Skeletal muscle satellite cell (primary cell): Measurements from ENCODE around the gene KIAA0408.

Source experiments
- H3K27me3 ChIP-seq: 2 replicates; pipeline ENCODE4 v1.7.0; 2013; ENCODE audit warnings: low read length; ENCODE audit not compliant: control insufficient read depth, insufficient read depth
- H3K36me3 ChIP-seq: 2 replicates; pipeline ENCODE4 v1.7.0; 2013; ENCODE audit warnings: mild to moderate bottlenecking, control low read depth, low read length; ENCODE audit not compliant: insufficient read depth
- H3K4me1 ChIP-seq: 2 replicates; pipeline ENCODE4 v1.7.0; 2013; ENCODE audit warnings: low read length; ENCODE audit not compliant: control insufficient read depth, insufficient read depth
- H3K4me2 ChIP-seq: 2 replicates; pipeline ENCODE4 v1.7.0; 2013; ENCODE audit warnings: mild to moderate bottlenecking, low read length
- H3K4me3 ChIP-seq: 2 replicates; pipeline ENCODE4 v1.7.0; 2013; ENCODE audit warnings: low read length
- H3K9ac ChIP-seq: 2 replicates; pipeline ENCODE4 v1.7.0; 2013; ENCODE audit warnings: mild to moderate bottlenecking, low read depth, low read length, moderate library complexity
- H3K9me3 ChIP-seq: replicated peaks from 2 replicates; pipeline ENCODE4 v1.7.0; 2013; ENCODE audit warnings: mild to moderate bottlenecking, control low read depth, low read length

The KIAA0408 gene

GRCh38 chr6:127460465-127460864 is 1.3 kb upstream of the KIAA0408 start:
- Histone ChIP-seq H3K9me3 (no peaks in the 10 kb centered on the region), H3K9ac (no peak overlapping the region), H3K36me3 (no peaks in the 10 kb centered on the region), H3K4me2 (no peak overlapping the region), H3K27me3 (no peaks in the 10 kb centered on the region), H3K4me1 (peaks cover 70% of the 10 kb centered on the region), H3K4me3 (no peak overlapping the region)

GRCh38 chr6:127458817-127459216 is 372 bp downstream of the KIAA0408 start:
- H3K4me2 ChIP-seq, result peak overlapping the region; percentile 78
- H3K9me3 ChIP-seq, result no peaks in the 10 kb centered on the region
- H3K4me3 ChIP-seq, result peak overlapping the region; percentile 64
- H3K4me1 ChIP-seq, result peaks cover 54% of the 10 kb centered on the region
- H3K27me3 ChIP-seq, result no peaks in the 10 kb centered on the region
- peak overlapping the region; percentile 75 for H3K9ac ChIP-seq
- H3K36me3 ChIP-seq, result no peaks in the 10 kb centered on the region

GRCh38 chr6:127458222-127458621 is 967 bp downstream of the KIAA0408 start:
- Histone ChIP-seq H3K4me3 (peak overlapping the region; percentile 64), H3K4me1 (peaks cover 48% of the 10 kb centered on the region), H3K9me3 (no peaks in the 10 kb centered on the region), H3K9ac (peak overlapping the region; percentile 75), H3K36me3 (no peaks in the 10 kb centered on the region), H3K4me2 (peak overlapping the region; percentile 78), H3K27me3 (no peaks in the 10 kb centered on the region)

GRCh38 chr6:127457456-127458064 is 1.6 kb downstream of the KIAA0408 start:
- peaks cover 42% of the 10 kb centered on the region for H3K4me1 ChIP-seq
- H3K4me2 ChIP-seq, result peak overlapping the region; percentile 78
- H3K9ac ChIP-seq, result peak overlapping the region; percentile 15
- no peaks in the 10 kb centered on the region for H3K36me3 ChIP-seq
- peak overlapping the region; percentile 25 for H3K4me3 ChIP-seq
- H3K27me3 ChIP-seq, result no peaks in the 10 kb centered on the region
- H3K9me3 ChIP-seq, result no peaks in the 10 kb centered on the region

GRCh38 chr6:127456465-127456864 is 2.7 kb downstream of the KIAA0408 start:
- H3K9ac ChIP-seq, result no peak overlapping the region
- peak overlapping the region; percentile 78 for H3K4me2 ChIP-seq
- H3K27me3 ChIP-seq, result no peaks in the 10 kb centered on the region
- no peaks in the 10 kb centered on the region for H3K9me3 ChIP-seq
- H3K36me3 ChIP-seq, result no peaks in the 10 kb centered on the region
- H3K4me1 ChIP-seq, result peaks cover 35% of the 10 kb centered on the region
- no peak overlapping the region for H3K4me3 ChIP-seq

GRCh38 chr6:127453845-127454619 is 5.2 kb downstream of the KIAA0408 start:
- H3K27me3 ChIP-seq, result no peaks in the 10 kb centered on the region
- H3K9me3 ChIP-seq, result no peaks in the 10 kb centered on the region
- H3K36me3 ChIP-seq, result peaks cover 8% of the 10 kb centered on the region
- no peak overlapping the region for H3K9ac ChIP-seq
- H3K4me1 ChIP-seq, result peaks cover 26% of the 10 kb centered on the region
- no peak overlapping the region for H3K4me3 ChIP-seq
- no peak overlapping the region for H3K4me2 ChIP-seq

- no peaks in the 10 kb centered on the region for H3K9me3 ChIP-seq
- H3K4me1 ChIP-seq, result peaks cover 14% of the 10 kb centered on the region
- H3K4me3 ChIP-seq, result no peak overlapping the region
- H3K36me3 ChIP-seq, result peaks cover 11% of the 10 kb centered on the region
- no peak overlapping the region for H3K4me2 ChIP-seq
- H3K27me3 ChIP-seq, result no peaks in the 10 kb centered on the region
- H3K9ac ChIP-seq, result no peak overlapping the region
These were observed 6.4 kb downstream of the KIAA0408 start for GRCh38 chr6:127452803-127453202.

GRCh38 chr6:127451388-127451787 is 7.8 kb downstream of the KIAA0408 start:
- Histone ChIP-seq H3K27me3 (no peaks in the 10 kb centered on the region), H3K9me3 (no peaks in the 10 kb centered on the region), H3K4me1 (peaks cover 6% of the 10 kb centered on the region), H3K4me2 (no peak overlapping the region), H3K9ac (no peak overlapping the region), H3K36me3 (peaks cover 20% of the 10 kb centered on the region), H3K4me3 (no peak overlapping the region)

- Histone ChIP-seq H3K27me3 (no peaks in the 10 kb centered on the region), H3K9me3 (no peaks in the 10 kb centered on the region), H3K36me3 (peaks cover 20% of the 10 kb centered on the region), H3K4me2 (no peak overlapping the region), H3K4me1 (peaks cover 9% of the 10 kb centered on the region), H3K4me3 (no peak overlapping the region), H3K9ac (no peak overlapping the region)
These were observed 11.4 kb downstream of the KIAA0408 start for GRCh38 chr6:127447780-127448179.

GRCh38 chr6:127446356-127446755 is 12.8 kb downstream of the KIAA0408 start:
- H3K27me3 ChIP-seq, result no peaks in the 10 kb centered on the region
- H3K4me2 ChIP-seq, result no peak overlapping the region
- H3K9me3 ChIP-seq, result no peaks in the 10 kb centered on the region
- H3K9ac ChIP-seq, result no peak overlapping the region
- H3K4me3 ChIP-seq, result no peak overlapping the region
- peaks cover 9% of the 10 kb centered on the region for H3K4me1 ChIP-seq
- H3K36me3 ChIP-seq, result peaks cover 20% of the 10 kb centered on the region

- H3K9ac ChIP-seq, result no peak overlapping the region
- no peak overlapping the region for H3K4me2 ChIP-seq
- peaks cover under 1% of the 10 kb centered on the region for H3K36me3 ChIP-seq
- H3K9me3 ChIP-seq, result no peaks in the 10 kb centered on the region
- H3K27me3 ChIP-seq, result no peaks in the 10 kb centered on the region
- no peak overlapping the region for H3K4me3 ChIP-seq
- H3K4me1 ChIP-seq, result peaks cover 8% of the 10 kb centered on the region
These were observed 17.3 kb downstream of the KIAA0408 start for GRCh38 chr6:127441881-127442280.

GRCh38 chr6:127439718-127440117 is 19.5 kb downstream of the KIAA0408 start:
- H3K9me3 ChIP-seq, result no peaks in the 10 kb centered on the region
- no peaks in the 10 kb centered on the region for H3K36me3 ChIP-seq
- no peak overlapping the region for H3K9ac ChIP-seq
- H3K4me1 ChIP-seq, result peaks cover 2% of the 10 kb centered on the region
- no peak overlapping the region for H3K4me2 ChIP-seq
- no peaks in the 10 kb centered on the region for H3K27me3 ChIP-seq
- no peak overlapping the region for H3K4me3 ChIP-seq
